Measurements from ENCODE around the gene ZNF25. TPM values are rescaled to one million over a fixed set of nuclear protein-coding genes. Genes with fewer than 3 reads are reported as not detected.
"Not testable (repeated sequence)": the region's sequence is repeated elsewhere in the genome, so short reads cannot be mapped to it uniquely, and the experiment has no call there.

The ZNF25 gene
- total RNA-seq, 6 donors from 2014 or later, result 8.0 to 21.0 (median 11.1) TPM

GRCh38 chr10:38007991-38008390 lies 31.5 kb upstream of the ZNF25 start:
- Histone ChIP-seq H3K9me3 (no peaks in the 10 kb centered on the region), H3K36me3 (peaks cover 0 to 4% (median 0%) of the 10 kb centered on the region in 4 donors), H3K27ac (peak overlapping the region in 2 of 4 donors; percentile 8 to 61), H3K4me3 (no peak overlapping the region), H3K27me3 (no peaks in the 10 kb centered on the region), H3K4me1 (peaks cover 7 to 22% (median 10%) of the 10 kb centered on the region in 4 donors)
- DNase-seq, result no peak
- WGBS, 2 donors, result 67 to 72% methylated on average over 3 of the region's 3 CpGs
- ATAC-seq (ENCODE audit: low FRiP score in 2 of 2), result no peak
- TF ChIP-seq POLR2A (IDR thresholded peaks at IDR 0.05), result no peak
- TF ChIP-seq CTCF (IDR thresholded peaks at IDR 0.05), result no peak
- no peak for TF ChIP-seq EP300 (IDR thresholded peaks at IDR 0.05)
- no peak for TF ChIP-seq POLR2AphosphoS5 (IDR thresholded peaks at IDR 0.05)

- no peak for TF ChIP-seq POLR2AphosphoS5 (IDR thresholded peaks at IDR 0.05)
- no peak for TF ChIP-seq EP300 (IDR thresholded peaks at IDR 0.05)
- no peak for TF ChIP-seq CTCF (IDR thresholded peaks at IDR 0.05)
- TF ChIP-seq POLR2A (IDR thresholded peaks at IDR 0.05), result no peak
- H3K27me3 ChIP-seq, result no peaks in the 10 kb centered on the region
- peak overlapping the region in 2 of 4 donors; percentile 8 to 61 for H3K27ac ChIP-seq
- no peak for DNase-seq
- H3K36me3 ChIP-seq, result no peaks in the 10 kb centered on the region
- H3K4me3 ChIP-seq, result no peak overlapping the region
- no peak for ATAC-seq (ENCODE audit: low FRiP score in 2 of 2)
- H3K9me3 ChIP-seq, result no peaks in the 10 kb centered on the region
- peaks cover 7 to 22% (median 10%) of the 10 kb centered on the region in 4 donors for H3K4me1 ChIP-seq
These were observed 31.1 kb upstream of the ZNF25 start for GRCh38 chr10:38007551-38007950.

- ATAC-seq (ENCODE audit: low FRiP score in 2 of 2) (no peak), DNase-seq (no peak)
- Histone ChIP-seq H3K27me3 (no peaks in the 10 kb centered on the region), H3K9me3 (no peaks in the 10 kb centered on the region), H3K36me3 (no peaks in the 10 kb centered on the region), H3K27ac (no peak overlapping the region), H3K4me1 (no peaks in the 10 kb centered on the region), H3K4me3 (no peak overlapping the region)
- TF ChIP-seq POLR2AphosphoS5 (IDR thresholded peaks at IDR 0.05), result no peak
- no peak for TF ChIP-seq EP300 (IDR thresholded peaks at IDR 0.05)
- TF ChIP-seq CTCF (IDR thresholded peaks at IDR 0.05), result no peak
- TF ChIP-seq POLR2A (IDR thresholded peaks at IDR 0.05), result no peak
- WGBS, 2 donors, result 93 to 100% methylated on average over 1 of the region's 1 CpG
These were observed 27.1 kb upstream of the ZNF25 start for GRCh38 chr10:38003588-38003987.

- H3K36me3 ChIP-seq, result no peaks in the 10 kb centered on the region
- ATAC-seq (ENCODE audit: low FRiP score in 2 of 2) (no peak), DNase-seq (no peak)
- H3K4me3 ChIP-seq, result no peak overlapping the region
- no peaks in the 10 kb centered on the region for H3K27me3 ChIP-seq
- no peaks in the 10 kb centered on the region for H3K4me1 ChIP-seq
- 97% methylated on average over 6 of the region's 6 CpGs; no CpG with 5 or more reads in 1 of the 2 donors for WGBS, 2 donors
- H3K9me3 ChIP-seq, result no peaks in the 10 kb centered on the region
- no peak for TF ChIP-seq POLR2AphosphoS5 (IDR thresholded peaks at IDR 0.05)
- TF ChIP-seq POLR2A (IDR thresholded peaks at IDR 0.05), result no peak
- no peak for TF ChIP-seq EP300 (IDR thresholded peaks at IDR 0.05)
- TF ChIP-seq CTCF (IDR thresholded peaks at IDR 0.05), result no peak
- H3K27ac ChIP-seq, result no peak overlapping the region
These were observed 26.6 kb upstream of the ZNF25 start for GRCh38 chr10:38003026-38003425.

GRCh38 chr10:38000474-38000873 lies 24.0 kb upstream of the ZNF25 start:
- not testable (repeated sequence) for H3K27ac ChIP-seq; ATAC-seq (ENCODE audit: low FRiP score in 2 of 2); H3K4me3 ChIP-seq; DNase-seq; H3K9me3 ChIP-seq; H3K27me3 ChIP-seq; H3K36me3 ChIP-seq; H3K4me1 ChIP-seq
- 89 to 100% methylated on average over 1 of the region's 1 CpG for WGBS, 2 donors

GRCh38 chr10:37998920-37999319 lies 22.5 kb upstream of the ZNF25 start:
- H3K4me3 ChIP-seq; H3K27me3 ChIP-seq; ATAC-seq (ENCODE audit: low FRiP score in 2 of 2); H3K9me3 ChIP-seq; DNase-seq; H3K27ac ChIP-seq; H3K36me3 ChIP-seq; H3K4me1 ChIP-seq: not testable (repeated sequence)
- WGBS, 2 donors, result 67 to 69% methylated on average over 2 to 3 of the region's 3 CpGs
